GM12878 (cell line): ENCODE measurements around the gene SEPTIN6. TPM values are rescaled to one million over a fixed set of nuclear protein-coding genes. Genes with fewer than 3 reads are reported as not detected.

Source experiments
- ATAC-seq: fragments of 200-7000 bp; cut with Tn5 transposase; 3 replicates; pipeline ENCODE4 v1.9.1; 2020; ENCODE audit warnings: mild to moderate bottlenecking, moderate library complexity
- BruUV-seq: library from RNA; stranded (reverse); fragments of 400-500 nt; replicated peaks from 2 replicates; lab custom pipeline; 2021; lab: Mats Ljungman, UMichigan
- CTCF ChIA-PET: fragments of 300-600 bp; sonication (Branson Sonifier 250); formaldehyde crosslinking; extraction: SDS; loops from one replicate; lab custom pipeline; 2021; ENCODE audit warnings: inconsistent platforms; lab: Yijun Ruan, JAX
- POLR2A ChIA-PET: fragments of 350-600 bp; formaldehyde crosslinking; extraction: SDS; loops from one replicate; lab custom pipeline; 2021; ENCODE audit warnings: inconsistent platforms; lab: Charles Lee
- RAD21 ChIA-PET: fragments of 300-600 bp; sonication (Branson Sonifier 250); formaldehyde crosslinking; loops from one replicate; lab custom pipeline; 2023; ENCODE audit warnings: antibody characterized with exemption; ENCODE audit not compliant: unreplicated experiment; lab: Charles Lee
- SMC1A ChIA-PET: fragments of 300-600 bp; sonication (Branson Sonifier 250); formaldehyde crosslinking; loops from one replicate; lab custom pipeline; 2023; ENCODE audit not compliant: unreplicated experiment, uncharacterized antibody; lab: Charles Lee
- DNase-seq: peaks from one replicate; pipeline ENCODE4 v3.0.0-alpha.2; 2011; ENCODE audit warnings: low read depth, low spot score
- FAIRE-seq: peaks from 3 replicates; lab custom pipeline; 2011; peaks lifted over from hg19 to GRCh38; lab: Jason Lieb, UNC
- H2AFZ ChIP-seq: 2 replicates; pipeline ENCODE4 v1.6.0; 2011; ENCODE audit warnings: low read depth, low read length, control low read depth; ENCODE audit not compliant: control insufficient read depth
- H3K27ac ChIP-seq: 2 replicates; pipeline ENCODE4 v1.5.1; 2011; ENCODE audit warnings: control low read depth; ENCODE audit not compliant: control insufficient read depth, insufficient read depth
- H3K27me3 ChIP-seq, 2 experiments: replicated peaks in 1 of 2; 2 replicates each; pipeline versions ENCODE4 v1.6.0 to v1.6.1; 2011; ENCODE audit warnings: low read length in 1 of 2; ENCODE audit not compliant: control insufficient read depth in 2 of 2, insufficient read depth in 2 of 2
- H3K36me3 ChIP-seq, 2 experiments: 2 replicates each; pipeline ENCODE4 v1.5.1; 2011; ENCODE audit warnings: low read length in 1 of 2; ENCODE audit not compliant: control insufficient read depth in 2 of 2, insufficient read depth in 2 of 2
- H3K4me1 ChIP-seq: 2 replicates; pipeline ENCODE4 v1.6.1; 2011; ENCODE audit warnings: mild to moderate bottlenecking, low read length, moderate library complexity, mixed read lengths; ENCODE audit not compliant: control insufficient read depth, insufficient read depth
- H3K4me2 ChIP-seq: 2 replicates; pipeline ENCODE4 v1.6.0; 2011; ENCODE audit warnings: control low read depth; ENCODE audit not compliant: control insufficient read depth, insufficient read depth
- H3K4me3 ChIP-seq: fragments of 200-600 bp; sonication (generic); 2 replicates; pipeline ENCODE4 v1.5.1; 2016
- H3K79me2 ChIP-seq: 2 replicates; pipeline ENCODE4 v1.6.0; 2011; ENCODE audit warnings: low read length; ENCODE audit not compliant: control insufficient read depth, insufficient read depth
- H3K9ac ChIP-seq: 2 replicates; pipeline ENCODE4 v1.8.0; 2011; ENCODE audit warnings: low read length, control low read depth, mixed read lengths; ENCODE audit not compliant: control insufficient read depth, insufficient read depth
- H3K9me3 ChIP-seq: replicated peaks from 3 replicates; pipeline ENCODE4 v1.5.1; 2011; ENCODE audit warnings: mild to moderate bottlenecking, low read length; ENCODE audit not compliant: control insufficient read depth, insufficient read depth
- H4K20me1 ChIP-seq: 2 replicates; pipeline ENCODE4 v1.6.0; 2011; ENCODE audit not compliant: control insufficient read depth, insufficient read depth
- CBFB ChIP-seq: IDR thresholded peaks from 2 replicates; pipeline ENCODE4 v1.6.1; 2016; ENCODE audit warnings: antibody characterized with exemption, low read depth
- ESRRA ChIP-seq: IDR thresholded peaks from 2 replicates; pipeline ENCODE4 v1.6.1; 2012; ENCODE audit warnings: mild to moderate bottlenecking, low read length, improper control_type of control experiment
- FOXM1 ChIP-seq: IDR thresholded peaks from 2 replicates; pipeline ENCODE4 v1.6.1; 2012; ENCODE audit warnings: low read depth, mild to moderate bottlenecking, inconsistent platforms, low read length, moderate library complexity
- IKZF1 ChIP-seq: fragments of 450-650 bp; conservative IDR thresholded peaks from 2 replicates; pipeline ENCODE4 v1.6.1; 2017; ENCODE audit warnings: antibody characterized with exemption, mild to moderate bottlenecking
- SP1 ChIP-seq: IDR thresholded peaks from one replicate; pipeline ENCODE4 v1.6.1; 2011; ENCODE audit warnings: low read depth, low read length
- SPI1 ChIP-seq: IDR thresholded peaks from 2 replicates; pipeline ENCODE4 v1.6.1; 2011; ENCODE audit warnings: low read depth, mild to moderate bottlenecking, low read length, moderate library complexity, borderline replicate concordance; ENCODE audit not compliant: insufficient read depth
- WGBS: methylation state at CpG from one replicate; pipeline ENCODE4 v1.1.6; 2016; ENCODE audit warnings: low lambda C conversion rate; ENCODE audit not compliant: insufficient replicate concordance, insufficient coverage; ENCODE audit errors: missing lambda C conversion rate; 5-methylcytosine and 5-hydroxymethylcytosine counted together
- in situ Hi-C: fragments of 300-500 bp; cut with MboI; formaldehyde crosslinking; loops from 9 replicates; pipeline ENCODE4 v1.14.3; 2018; ENCODE audit warnings: mixed read lengths
- intact Hi-C: fragments of 100-400 bp; cut with micrococcal nuclease; formaldehyde crosslinking; loops from one replicate; pipeline ENCODE4 v1.14.2; 2022; ENCODE audit not compliant: unreplicated experiment
- polyA plus RNA-seq, 11 experiments: library from polyadenylated mRNA; depleted of rRNA in 4 of 11; unstranded in 6 of 11; stranded (reverse) in 5 of 11; fragments of >200 nt; fragmentation: Nextera tagmentation in 4 of 11; fragmentation: Illumina TruSeq in 1 of 11; extraction: Ambion mirVana in 4 of 11; extraction: Trizol in 1 of 11; gene quantifications; 1 replicate in 1 of 11; 2 replicates in 10 of 11; pipeline versions ENCODE4 v1.2.1 to v1.2.3, GENCODE V29; 2011 to 2016; ENCODE audit warnings: inconsistent platforms in 2 of 11, missing spikeins in 2 of 11, low read depth in 1 of 11
- total RNA-seq, 4 experiments: library from RNA; depleted of rRNA in 3 of 4; stranded (reverse); fragments of >200 nt in 3 of 4; fragmentation: Illumina TruSeq in 1 of 4; extraction: Trizol in 1 of 4; gene quantifications; 2 replicates each; pipeline versions ENCODE4 v1.2.1 to v1.2.3, GENCODE V29; 2013 to 2021
- TF ChIP-seq, protein P1 (sequence below): fragments of 450-650 bp; IDR thresholded peaks from 2 replicates; pipeline ENCODE4 v1.6.1; 2017; ENCODE audit warnings: mild to moderate bottlenecking, moderate library complexity
- TF ChIP-seq, protein P2 (sequence below): IDR thresholded peaks from 2 replicates; pipeline ENCODE4 v1.6.1; 2012; ENCODE audit warnings: low read depth, low read length, improper control_type of control experiment
- TF ChIP-seq, protein P3 (sequence below), 3 experiments: IDR thresholded peaks in 2 of 3; conservative IDR thresholded peaks in 1 of 3; 2 replicates each; pipeline ENCODE4 v1.5.1; 2011; ENCODE audit warnings: low read depth in 3 of 3, low read length in 3 of 3, mild to moderate bottlenecking in 3 of 3, control low read depth in 2 of 3, moderate library complexity in 2 of 3, inconsistent platforms in 1 of 3, mixed read lengths in 1 of 3; ENCODE audit not compliant: control insufficient read depth in 2 of 3, insufficient read depth in 1 of 3; ENCODE audit errors: extremely low read depth in 1 of 3

The SEPTIN6 gene
- total and polyA plus RNA-seq, 10 of the 15 experiments (the other 5 are each of a cell fraction or from before 2014, with no cell fraction given): 37.2 to 353 (median 154) TPM

DNA sequence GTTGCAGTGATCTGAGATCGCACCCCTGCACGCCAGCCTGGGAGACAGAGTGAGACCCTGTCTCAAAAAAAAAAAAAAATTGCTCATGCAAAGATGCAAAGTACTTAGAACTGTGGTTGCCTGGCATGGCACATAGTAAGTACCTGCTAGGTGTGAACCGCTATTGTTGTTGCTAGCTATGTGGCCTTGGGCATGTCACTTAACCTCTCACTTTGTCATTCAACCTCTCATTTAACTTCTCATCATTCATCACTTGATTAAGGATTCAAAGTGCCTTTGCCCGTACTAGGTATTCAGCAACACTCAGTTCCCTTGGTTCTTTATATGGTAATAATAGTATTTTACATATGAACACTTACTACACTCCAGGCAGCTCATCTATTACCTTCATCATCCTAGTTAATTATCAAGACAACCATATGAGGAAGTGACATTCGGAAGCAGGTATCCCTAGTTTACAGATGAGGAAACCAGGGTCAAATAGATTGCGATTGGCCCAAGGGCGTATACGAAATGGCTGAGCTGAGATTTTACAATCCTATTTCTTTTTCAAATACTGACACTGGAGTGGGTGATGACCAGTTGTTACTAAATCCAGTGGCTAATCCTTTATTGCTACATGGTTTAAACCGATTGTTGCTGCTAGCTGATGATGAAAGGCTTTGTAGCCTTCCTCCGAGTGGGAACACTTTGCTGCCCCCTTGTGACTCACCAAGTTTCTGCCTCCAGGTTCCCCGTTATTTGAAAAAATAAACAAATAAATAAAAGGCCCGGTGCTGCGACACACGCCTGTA is 36.6 kb upstream of the SEPTIN6 start (continued):
- TF ChIP-seq SP1: no peak
- TF ChIP-seq FOXM1: no peak
- TF ChIP-seq, protein P1, sequence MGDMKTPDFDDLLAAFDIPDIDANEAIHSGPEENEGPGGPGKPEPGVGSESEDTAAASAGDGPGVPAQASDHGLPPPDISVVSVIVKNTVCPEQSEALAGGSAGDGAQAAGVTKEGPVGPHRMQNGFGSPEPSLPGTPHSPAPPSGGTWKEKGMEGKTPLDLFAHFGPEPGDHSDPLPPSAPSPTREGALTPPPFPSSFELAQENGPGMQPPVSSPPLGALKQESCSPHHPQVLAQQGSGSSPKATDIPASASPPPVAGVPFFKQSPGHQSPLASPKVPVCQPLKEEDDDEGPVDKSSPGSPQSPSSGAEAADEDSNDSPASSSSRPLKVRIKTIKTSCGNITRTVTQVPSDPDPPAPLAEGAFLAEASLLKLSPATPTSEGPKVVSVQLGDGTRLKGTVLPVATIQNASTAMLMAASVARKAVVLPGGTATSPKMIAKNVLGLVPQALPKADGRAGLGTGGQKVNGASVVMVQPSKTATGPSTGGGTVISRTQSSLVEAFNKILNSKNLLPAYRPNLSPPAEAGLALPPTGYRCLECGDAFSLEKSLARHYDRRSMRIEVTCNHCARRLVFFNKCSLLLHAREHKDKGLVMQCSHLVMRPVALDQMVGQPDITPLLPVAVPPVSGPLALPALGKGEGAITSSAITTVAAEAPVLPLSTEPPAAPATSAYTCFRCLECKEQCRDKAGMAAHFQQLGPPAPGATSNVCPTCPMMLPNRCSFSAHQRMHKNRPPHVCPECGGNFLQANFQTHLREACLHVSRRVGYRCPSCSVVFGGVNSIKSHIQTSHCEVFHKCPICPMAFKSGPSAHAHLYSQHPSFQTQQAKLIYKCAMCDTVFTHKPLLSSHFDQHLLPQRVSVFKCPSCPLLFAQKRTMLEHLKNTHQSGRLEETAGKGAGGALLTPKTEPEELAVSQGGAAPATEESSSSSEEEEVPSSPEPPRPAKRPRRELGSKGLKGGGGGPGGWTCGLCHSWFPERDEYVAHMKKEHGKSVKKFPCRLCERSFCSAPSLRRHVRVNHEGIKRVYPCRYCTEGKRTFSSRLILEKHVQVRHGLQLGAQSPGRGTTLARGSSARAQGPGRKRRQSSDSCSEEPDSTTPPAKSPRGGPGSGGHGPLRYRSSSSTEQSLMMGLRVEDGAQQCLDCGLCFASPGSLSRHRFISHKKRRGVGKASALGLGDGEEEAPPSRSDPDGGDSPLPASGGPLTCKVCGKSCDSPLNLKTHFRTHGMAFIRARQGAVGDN: 0 out of 2 replicates have a peak, but pooled peaks have one; percentile 26
- no peak for TF ChIP-seq IKZF1
- TF ChIP-seq SPI1: peak; percentile 29; the same call in 1 of the 2 replicates
- no peak for TF ChIP-seq ESRRA

DNA sequence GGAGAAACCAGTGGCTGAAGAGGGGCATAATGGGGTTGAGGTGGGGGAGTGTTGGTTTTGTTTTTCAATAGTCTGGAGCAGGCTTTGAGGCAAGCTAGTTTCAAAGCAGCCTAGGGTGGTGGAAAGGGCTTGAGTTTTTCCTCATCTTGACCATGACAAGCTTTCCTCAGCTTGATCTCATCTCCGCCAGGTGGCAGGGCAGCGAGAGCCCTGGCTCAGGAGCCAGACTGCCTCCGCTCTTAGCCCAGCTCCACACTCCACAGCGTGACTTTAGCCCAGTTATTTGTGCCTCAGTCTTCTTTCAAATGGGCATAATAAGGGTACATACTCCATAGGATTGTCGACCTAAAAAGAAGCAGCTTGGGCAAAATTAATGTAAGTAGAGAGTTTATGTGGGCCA is 35.5 kb upstream of the SEPTIN6 start:
- no peak for TF ChIP-seq CBFB
- TF ChIP-seq, protein P2, sequence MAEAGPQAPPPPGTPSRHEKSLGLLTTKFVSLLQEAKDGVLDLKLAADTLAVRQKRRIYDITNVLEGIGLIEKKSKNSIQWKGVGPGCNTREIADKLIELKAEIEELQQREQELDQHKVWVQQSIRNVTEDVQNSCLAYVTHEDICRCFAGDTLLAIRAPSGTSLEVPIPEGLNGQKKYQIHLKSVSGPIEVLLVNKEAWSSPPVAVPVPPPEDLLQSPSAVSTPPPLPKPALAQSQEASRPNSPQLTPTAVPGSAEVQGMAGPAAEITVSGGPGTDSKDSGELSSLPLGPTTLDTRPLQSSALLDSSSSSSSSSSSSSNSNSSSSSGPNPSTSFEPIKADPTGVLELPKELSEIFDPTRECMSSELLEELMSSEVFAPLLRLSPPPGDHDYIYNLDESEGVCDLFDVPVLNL: no peak
- TF ChIP-seq, protein P3, sequence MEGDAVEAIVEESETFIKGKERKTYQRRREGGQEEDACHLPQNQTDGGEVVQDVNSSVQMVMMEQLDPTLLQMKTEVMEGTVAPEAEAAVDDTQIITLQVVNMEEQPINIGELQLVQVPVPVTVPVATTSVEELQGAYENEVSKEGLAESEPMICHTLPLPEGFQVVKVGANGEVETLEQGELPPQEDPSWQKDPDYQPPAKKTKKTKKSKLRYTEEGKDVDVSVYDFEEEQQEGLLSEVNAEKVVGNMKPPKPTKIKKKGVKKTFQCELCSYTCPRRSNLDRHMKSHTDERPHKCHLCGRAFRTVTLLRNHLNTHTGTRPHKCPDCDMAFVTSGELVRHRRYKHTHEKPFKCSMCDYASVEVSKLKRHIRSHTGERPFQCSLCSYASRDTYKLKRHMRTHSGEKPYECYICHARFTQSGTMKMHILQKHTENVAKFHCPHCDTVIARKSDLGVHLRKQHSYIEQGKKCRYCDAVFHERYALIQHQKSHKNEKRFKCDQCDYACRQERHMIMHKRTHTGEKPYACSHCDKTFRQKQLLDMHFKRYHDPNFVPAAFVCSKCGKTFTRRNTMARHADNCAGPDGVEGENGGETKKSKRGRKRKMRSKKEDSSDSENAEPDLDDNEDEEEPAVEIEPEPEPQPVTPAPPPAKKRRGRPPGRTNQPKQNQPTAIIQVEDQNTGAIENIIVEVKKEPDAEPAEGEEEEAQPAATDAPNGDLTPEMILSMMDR (IDR thresholded peaks at IDR 0.05 in 2 of 3, conservative IDR thresholded peaks at IDR 0.05 in 1 of 3; ENCODE audit: control insufficient read depth in 2 of 3, extremely low read depth in 1 of 3, insufficient read depth in 1 of 3, low read depth in 3 of 3, low read length in 3 of 3): 0 out of 6 replicates have a peak, but pooled peaks of 1 of the 3 experiments have one; percentile 15
- H3K9me3 ChIP-seq: no peaks in the 10 kb centered on the region
- intact Hi-C loops (loop anchor here (2.0 kb wide), 2 partner anchors 30 to 82 kb away; no protein-coding TSS in a partner anchor), in situ Hi-C loops (loop anchor here (5.0 kb wide), 1 partner anchor 106 kb away; no protein-coding TSS in a partner anchor)
- ChIA-PET POLR2A (interaction anchor here (0.6 to 3.7 kb wide), 8 partner anchors 37 to 127 kb away, joined by 3 to 23 read pairs (median 5); partner anchors contain the start of gene NKRF), CTCF (interaction anchor here (0.9 to 10.0 kb wide), 47 partner anchors 10 to 250 kb away, joined by 3 to 163 read pairs (median 13); partner anchors contain the start of genes NKRF, SEPTIN6, SOWAHD and UBE2A), SMC1A (interaction anchor here (0.6 to 8.2 kb wide), 42 partner anchors 10 to 250 kb away, joined by 3 to 166 read pairs (median 8); partner anchors contain the start of genes NKRF, SEPTIN6 and SOWAHD), RAD21 (interaction anchor here (0.9 to 5.0 kb wide), 35 partner anchors 8 to 216 kb away, joined by 3 to 60 read pairs (median 8); partner anchors contain the start of genes NKRF, RPL39 and SEPTIN6)
- no peaks in the 10 kb centered on the region for H3K4me1 ChIP-seq
- 52% methylated on average over 5 of the region's 5 CpGs for WGBS
- no peak overlapping the region for H2AFZ ChIP-seq
- no TSS peak for BruUV-seq
- no peak for DNase-seq
- ATAC-seq: peak; percentile 54
- H3K27ac ChIP-seq: no peak overlapping the region
- no peak for FAIRE-seq
- no peaks in the 10 kb centered on the region for H3K36me3 ChIP-seq
- no peaks in the 10 kb centered on the region for H3K27me3 ChIP-seq
- no peaks in the 10 kb centered on the region for H3K79me2 ChIP-seq
- no peak overlapping the region for H3K4me3 ChIP-seq
- H3K4me2 ChIP-seq: no peak overlapping the region
- H4K20me1 ChIP-seq: no peaks in the 10 kb centered on the region
- no peak overlapping the region for H3K9ac ChIP-seq
